ENCODE measurements around the gene ALOX15.

The ALOX15 gene

DNA sequence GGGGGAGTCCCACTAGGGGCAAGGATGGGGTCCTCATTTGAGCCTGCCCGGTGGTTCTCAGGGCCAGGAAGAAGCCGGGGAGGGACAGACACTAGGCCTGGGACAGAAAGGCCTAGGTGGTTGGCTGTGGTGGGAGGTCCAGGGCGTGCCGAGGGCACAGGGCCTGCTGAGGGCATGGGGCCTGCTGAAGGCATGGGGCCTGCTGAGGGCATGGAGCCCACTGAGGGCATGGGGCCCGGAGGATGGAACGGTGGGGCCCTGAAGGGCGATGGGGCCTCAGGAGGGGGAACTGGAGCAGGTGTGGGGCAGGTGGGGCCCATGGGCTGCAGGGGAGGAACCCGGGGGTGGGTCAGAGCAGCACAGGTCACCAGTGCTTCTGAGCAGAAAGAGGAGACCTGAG, 31.3 kb upstream of the ALOX15 start:
- no peak for TF ChIP-seq FOXP2 (optimal IDR thresholded peaks at IDR 0.05; ENCODE audit: borderline replicate concordance, extremely low read depth, extremely low read length, insufficient read depth)
- no peak for TF ChIP-seq REST (IDR thresholded peaks at IDR 0.05; ENCODE audit: insufficient read depth in 1 of 2, low read depth in 2 of 2, low read length in 2 of 2)
- no peak for TF ChIP-seq TAF1 (IDR thresholded peaks at IDR 0.05; ENCODE audit: borderline replicate concordance, insufficient read depth, low read length)
- no peak for TF ChIP-seq SIN3A (IDR thresholded peaks at IDR 0.05; ENCODE audit: borderline replicate concordance, insufficient read depth, low read length)
- no peak for TF ChIP-seq POLR2AphosphoS5 (IDR thresholded peaks at IDR 0.05; ENCODE audit: low read depth, low read length)

DNA sequence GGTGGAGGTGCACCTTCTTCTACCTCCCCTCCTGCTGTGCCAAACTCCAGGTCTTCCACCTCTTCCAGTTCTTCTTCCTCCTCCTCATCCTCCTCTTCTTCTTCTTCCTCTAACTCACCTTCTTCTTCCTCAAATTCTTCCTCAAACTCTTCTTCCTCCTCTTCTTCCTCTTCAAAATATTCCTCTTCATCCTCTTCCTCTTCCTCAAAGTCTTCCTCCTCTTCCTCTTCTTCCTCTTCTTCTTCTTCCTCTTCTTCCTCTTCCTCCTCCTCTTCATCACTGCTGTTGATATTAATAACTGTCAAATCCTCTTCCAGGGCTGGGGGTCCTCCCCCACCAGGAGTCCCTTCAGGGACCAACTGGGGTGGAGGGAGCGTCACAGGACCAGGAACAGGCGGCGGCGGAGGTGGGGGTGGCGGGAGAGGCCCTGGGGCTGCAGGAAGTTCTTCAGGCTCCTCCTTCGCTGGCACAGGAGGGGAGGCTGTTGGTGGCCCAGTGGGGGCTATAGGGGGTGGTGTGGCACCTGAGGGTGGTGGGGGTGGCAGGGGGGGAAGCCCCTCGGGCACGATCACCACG, 30.7 kb upstream of the ALOX15 start:
- TF ChIP-seq POLR2AphosphoS5 (IDR thresholded peaks at IDR 0.05; ENCODE audit: low read depth, low read length) (no peak), REST (IDR thresholded peaks at IDR 0.05; ENCODE audit: insufficient read depth in 1 of 2, low read depth in 2 of 2, low read length in 2 of 2) (no peak)

GRCh38 chr17:4667166-4667565, 25.7 kb upstream of the ALOX15 start:
- TF ChIP-seq FOXP2 (optimal IDR thresholded peaks at IDR 0.05; ENCODE audit: borderline replicate concordance, extremely low read depth, extremely low read length, insufficient read depth) = no peak
- no peak for TF ChIP-seq POLR2AphosphoS5 (IDR thresholded peaks at IDR 0.05; ENCODE audit: low read depth, low read length)
- TF ChIP-seq SIN3A (IDR thresholded peaks at IDR 0.05; ENCODE audit: borderline replicate concordance, insufficient read depth, low read length) = no peak
- TF ChIP-seq REST (IDR thresholded peaks at IDR 0.05; ENCODE audit: insufficient read depth in 1 of 2, low read depth in 2 of 2, low read length in 2 of 2) = no peak
- no peak for TF ChIP-seq TAF1 (IDR thresholded peaks at IDR 0.05; ENCODE audit: borderline replicate concordance, insufficient read depth, low read length)

DNA sequence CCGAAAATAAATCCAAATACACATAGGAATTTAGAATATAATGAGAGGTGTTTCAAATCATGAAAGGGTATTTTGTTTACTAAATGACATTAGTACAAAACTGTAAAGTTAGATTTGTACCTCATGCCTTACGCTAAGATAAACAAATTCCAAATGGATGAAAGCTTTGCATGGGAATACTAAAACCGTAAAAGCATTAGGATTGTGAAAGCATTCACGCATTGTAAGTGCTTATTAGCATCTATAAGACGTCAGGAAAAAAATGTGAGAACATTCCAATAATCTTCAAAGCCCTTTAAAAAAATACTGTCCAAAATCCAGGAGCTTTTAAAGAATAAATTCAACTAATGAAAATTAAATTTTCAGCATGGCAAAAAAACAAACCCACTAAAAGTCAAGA, 24.8 kb upstream of the ALOX15 start:
- TF ChIP-seq FOXP2 (optimal IDR thresholded peaks at IDR 0.05; ENCODE audit: borderline replicate concordance, extremely low read depth, extremely low read length, insufficient read depth) (no peak), SIN3A (IDR thresholded peaks at IDR 0.05; ENCODE audit: borderline replicate concordance, insufficient read depth, low read length) (no peak), TAF1 (IDR thresholded peaks at IDR 0.05; ENCODE audit: borderline replicate concordance, insufficient read depth, low read length) (no peak), POLR2AphosphoS5 (IDR thresholded peaks at IDR 0.05; ENCODE audit: low read depth, low read length) (no peak)

GRCh38 chr17:4665027-4665426, 23.5 kb upstream of the ALOX15 start:
- TF ChIP-seq FOXP2 (optimal IDR thresholded peaks at IDR 0.05; ENCODE audit: borderline replicate concordance, extremely low read depth, extremely low read length, insufficient read depth) = no peak

GRCh38 chr17:4664230-4664629, 22.8 kb upstream of the ALOX15 start:
- no peak for TF ChIP-seq REST (IDR thresholded peaks at IDR 0.05; ENCODE audit: insufficient read depth in 1 of 2, low read depth in 2 of 2, low read length in 2 of 2)
- no peak for TF ChIP-seq SIN3A (IDR thresholded peaks at IDR 0.05; ENCODE audit: borderline replicate concordance, insufficient read depth, low read length)
- TF ChIP-seq TAF1 (IDR thresholded peaks at IDR 0.05; ENCODE audit: borderline replicate concordance, insufficient read depth, low read length) = no peak
- no peak for TF ChIP-seq FOXP2 (optimal IDR thresholded peaks at IDR 0.05; ENCODE audit: borderline replicate concordance, extremely low read depth, extremely low read length, insufficient read depth)
- no peak for TF ChIP-seq POLR2AphosphoS5 (IDR thresholded peaks at IDR 0.05; ENCODE audit: low read depth, low read length)
